GM18520 (cell line): ENCODE data around the gene GMFB.

Experiments used
- ATAC-seq: cut with Tn5 transposase; IDR thresholded peaks from one replicate; pipeline ENCODE4 v1.9.1; 2021; ENCODE audit not compliant: unreplicated experiment

Gene GMFB

GRCh38 chr14:54435500-54435981, 53.2 kb downstream of the GMFB start:
- ATAC-seq = peak; percentile 43

DNA sequence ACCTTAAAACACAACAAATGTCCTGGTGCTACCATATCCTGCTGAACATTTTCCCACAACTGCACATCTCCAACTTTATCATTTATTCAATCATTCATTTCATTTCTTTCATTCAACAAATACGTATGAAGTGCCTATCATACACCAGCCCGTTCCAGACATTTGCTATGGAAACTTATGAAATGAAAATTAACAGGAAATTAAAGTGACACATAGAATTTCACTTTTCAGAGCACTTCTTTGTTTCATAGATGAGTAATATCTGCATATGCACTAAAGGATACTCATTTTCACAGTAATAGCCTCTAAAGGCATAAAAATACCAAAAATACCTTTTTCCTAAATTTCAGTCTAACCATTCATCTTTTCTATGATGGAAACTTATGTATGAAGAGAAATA, 60.3 kb downstream of the GMFB start:
- no peak for ATAC-seq

GRCh38 chr14:54427871-54428270, 60.9 kb downstream of the GMFB start:
- no peak for ATAC-seq

DNA sequence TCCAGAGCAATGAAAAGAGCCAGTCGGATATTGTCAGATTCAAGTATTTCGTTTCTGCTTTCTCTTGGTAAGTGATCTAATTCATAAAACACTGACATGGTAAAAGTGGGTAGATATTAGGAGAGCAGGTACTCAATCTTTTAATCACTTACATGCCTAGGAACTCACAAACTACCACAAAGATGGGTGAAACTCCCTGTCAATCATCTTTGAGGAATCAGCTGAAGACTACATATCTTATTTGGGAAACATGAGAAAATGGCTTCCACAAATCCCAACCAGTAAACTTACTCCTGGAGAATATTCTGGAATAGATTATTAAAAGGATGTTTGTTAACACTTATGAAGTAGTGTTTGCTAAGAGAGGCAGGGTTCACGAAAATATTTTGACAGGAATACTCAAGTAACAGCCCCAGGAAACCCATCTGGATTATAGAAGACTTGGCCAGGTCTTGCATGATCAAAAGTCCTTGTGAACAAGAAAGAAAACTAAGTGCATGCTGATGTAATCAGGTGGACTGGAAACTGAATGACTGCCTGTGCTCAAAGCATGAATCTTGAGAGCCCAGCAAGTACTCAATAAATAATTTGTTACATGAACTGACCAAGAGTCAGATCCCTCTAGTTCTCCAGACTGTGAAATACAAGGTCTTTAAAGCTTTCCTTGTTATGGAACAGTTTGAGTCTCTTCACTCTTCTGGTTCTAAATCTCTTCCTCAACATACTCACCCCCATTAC, 63.1 kb downstream of the GMFB start:
- no peak for ATAC-seq

DNA sequence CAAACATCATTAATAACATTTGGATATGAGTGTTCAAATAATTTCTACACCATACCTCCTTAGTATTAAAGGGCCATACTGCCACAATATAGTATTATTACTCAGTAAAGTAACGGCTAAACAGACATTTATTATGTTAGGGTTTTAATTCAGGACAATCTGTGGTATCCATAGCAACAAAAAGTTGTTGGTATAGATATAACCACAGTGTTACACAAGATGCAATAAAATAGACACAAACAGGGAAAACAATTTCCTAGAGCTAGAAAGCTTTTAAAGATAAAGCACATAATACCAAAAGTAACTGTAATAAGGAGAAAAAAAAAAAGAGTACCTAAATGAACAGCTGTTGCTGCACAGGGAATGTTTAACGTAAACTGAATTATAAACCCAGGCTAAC, 63.7 kb downstream of the GMFB start:
- ATAC-seq = no peak
